Transverse colon (tissue), 4 donors: ENCODE measurements around the gene AIF1. TPM values are rescaled to one million over a fixed set of nuclear protein-coding genes. Genes with fewer than 3 reads are reported as not detected.

Source experiments
- DNase-seq: peaks from one replicate; pipeline ENCODE4 v3.0.0-alpha.2; 2019
- H3K27ac ChIP-seq, 4 donors: fragments of 200-600 bp; sonication (generic); 2 replicates each; pipeline ENCODE4 v1.5.1; 2016 to 2018; ENCODE audit warnings: inconsistent platforms in 4 of 4
- H3K27me3 ChIP-seq: fragments of 200-600 bp; sonication (generic); 2 replicates; pipeline ENCODE4 v1.5.1; 2017; ENCODE audit warnings: inconsistent platforms
- H3K36me3 ChIP-seq, 4 donors: fragments of 200-600 bp; sonication (generic); 2 replicates each; pipeline ENCODE4 v1.5.1; 2017 to 2019; ENCODE audit warnings: inconsistent platforms in 4 of 4
- H3K4me1 ChIP-seq, 4 donors: fragments of 200-600 bp; sonication (generic); 2 replicates each; pipeline ENCODE4 v1.5.1; 2017 to 2020; ENCODE audit warnings: inconsistent platforms in 4 of 4
- H3K4me3 ChIP-seq, 4 donors: fragments of 200-600 bp; sonication (generic); 1 replicate in 1 of 4; 2 replicates in 3 of 4; pipeline versions ENCODE4 v1.5.1 to v1.6.1; 2017 to 2019; ENCODE audit warnings: inconsistent platforms in 4 of 4
- H3K9me3 ChIP-seq, 2 donors: fragments of 200-600 bp; sonication (generic); 2 replicates each; pipeline ENCODE4 v1.5.1; 2017 to 2019; ENCODE audit warnings: inconsistent platforms in 2 of 2
- EP300 ChIP-seq: sonication (generic); formaldehyde crosslinking; IDR thresholded peaks from one replicate; pipeline ENCODE4 v1.6.1; 2017; ENCODE audit warnings: antibody characterized with exemption, low read depth
- POLR2A ChIP-seq: fragments of 450-650 bp; IDR thresholded peaks from one replicate; pipeline ENCODE4 v1.6.1; 2016; ENCODE audit warnings: antibody characterized with exemption, mild to moderate bottlenecking, moderate library complexity
- POLR2AphosphoS5 ChIP-seq, 3 donors: sonication (generic); formaldehyde crosslinking; IDR thresholded peaks; one replicate each; pipeline ENCODE4 v1.6.1; 2016; ENCODE audit warnings: antibody characterized with exemption in 3 of 3
- WGBS, 2 donors: methylation state at CpG; one replicate each; pipeline ENCODE4 v1.1.5; 2018; ENCODE audit warnings: low coverage in 1 of 2; 5-methylcytosine and 5-hydroxymethylcytosine counted together
- in situ Hi-C, 4 donors: fragments of 200-750 bp; cut with MboI; loops; one replicate each; pipeline versions ENCODE4 v1.15.0 to v1.15.1; 2017; ENCODE audit warnings: low sequenced_read_pairs in 3 of 4, low pct_ligation_motif_present in 1 of 4, low pct_unique_long_range_greater_than_20kb in 1 of 4
- intact Hi-C: fragments of 100-400 bp; cut with DNase I; formaldehyde crosslinking; loops from one replicate; pipeline ENCODE4 v1.15.1; 2023; ENCODE audit warnings: low total_unique reads
- total RNA-seq, 4 donors: library from RNA; depleted of rRNA; stranded (reverse); fragments of >200 nt; gene quantifications; one replicate each; pipeline ENCODE4 v1.1.0, GENCODE V29; 2016
- TF ChIP-seq, protein P1 (sequence below), 5 experiments: fragments of 200-600 bp in 3 of 5; fragments of 450-650 bp in 2 of 5; sonication (generic) in 3 of 5; IDR thresholded peaks; 1 replicate in 2 of 5; 2 replicates in 3 of 5; pipeline ENCODE4 v1.5.1; 2016 to 2017; ENCODE audit warnings: antibody characterized with exemption in 5 of 5, inconsistent platforms in 3 of 5, mild to moderate bottlenecking in 2 of 5, moderate library complexity in 1 of 5

AIF1 gene
- total RNA-seq, 4 donors from 2014 or later = 9.4 to 19.5 (median 17.3) TPM; not detected in 1

DNA sequence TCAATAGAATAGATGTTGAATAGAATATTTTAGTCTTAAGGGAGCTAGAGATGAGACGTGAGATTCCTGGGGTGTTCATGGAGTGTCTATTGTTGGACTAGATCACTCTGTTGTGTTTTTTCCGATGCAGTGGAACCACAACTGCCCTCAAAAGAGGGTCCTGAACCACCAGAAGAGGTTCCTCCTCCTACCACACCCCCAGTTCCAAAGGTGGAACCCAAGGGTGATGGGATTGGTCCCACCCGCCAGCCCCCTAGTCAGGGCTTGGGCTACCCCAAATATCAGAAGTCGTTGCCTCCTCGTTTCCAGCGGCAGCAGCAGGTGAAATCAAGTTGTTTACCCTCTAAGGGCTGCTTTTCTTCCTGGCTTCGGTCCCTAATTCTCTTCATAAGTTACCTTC, 14.0 kb downstream of the AIF1 start:
- Histone ChIP-seq H3K9me3 (no peaks in the 10 kb centered on the region), H3K4me3 (no peak overlapping the region), H3K36me3 (peaks cover 0 to 84% (median 45%) of the 10 kb centered on the region in 4 donors), H3K27me3 (no peaks in the 10 kb centered on the region), H3K4me1 (no peaks in the 10 kb centered on the region), H3K27ac (no peak overlapping the region)
- 87 to 100% methylated on average over 1 to 7 of the region's 7 CpGs for WGBS, 2 donors
- no peak for DNase-seq
- intact Hi-C loops (no loop called here), in situ Hi-C loops (no loop called here)
- TF ChIP-seq, protein P1, sequence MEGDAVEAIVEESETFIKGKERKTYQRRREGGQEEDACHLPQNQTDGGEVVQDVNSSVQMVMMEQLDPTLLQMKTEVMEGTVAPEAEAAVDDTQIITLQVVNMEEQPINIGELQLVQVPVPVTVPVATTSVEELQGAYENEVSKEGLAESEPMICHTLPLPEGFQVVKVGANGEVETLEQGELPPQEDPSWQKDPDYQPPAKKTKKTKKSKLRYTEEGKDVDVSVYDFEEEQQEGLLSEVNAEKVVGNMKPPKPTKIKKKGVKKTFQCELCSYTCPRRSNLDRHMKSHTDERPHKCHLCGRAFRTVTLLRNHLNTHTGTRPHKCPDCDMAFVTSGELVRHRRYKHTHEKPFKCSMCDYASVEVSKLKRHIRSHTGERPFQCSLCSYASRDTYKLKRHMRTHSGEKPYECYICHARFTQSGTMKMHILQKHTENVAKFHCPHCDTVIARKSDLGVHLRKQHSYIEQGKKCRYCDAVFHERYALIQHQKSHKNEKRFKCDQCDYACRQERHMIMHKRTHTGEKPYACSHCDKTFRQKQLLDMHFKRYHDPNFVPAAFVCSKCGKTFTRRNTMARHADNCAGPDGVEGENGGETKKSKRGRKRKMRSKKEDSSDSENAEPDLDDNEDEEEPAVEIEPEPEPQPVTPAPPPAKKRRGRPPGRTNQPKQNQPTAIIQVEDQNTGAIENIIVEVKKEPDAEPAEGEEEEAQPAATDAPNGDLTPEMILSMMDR (IDR thresholded peaks at IDR 0.05) = no peak
- no peak for TF ChIP-seq EP300
- no peak for TF ChIP-seq POLR2A
- no peak for TF ChIP-seq POLR2AphosphoS5 (IDR thresholded peaks at IDR 0.05)

DNA sequence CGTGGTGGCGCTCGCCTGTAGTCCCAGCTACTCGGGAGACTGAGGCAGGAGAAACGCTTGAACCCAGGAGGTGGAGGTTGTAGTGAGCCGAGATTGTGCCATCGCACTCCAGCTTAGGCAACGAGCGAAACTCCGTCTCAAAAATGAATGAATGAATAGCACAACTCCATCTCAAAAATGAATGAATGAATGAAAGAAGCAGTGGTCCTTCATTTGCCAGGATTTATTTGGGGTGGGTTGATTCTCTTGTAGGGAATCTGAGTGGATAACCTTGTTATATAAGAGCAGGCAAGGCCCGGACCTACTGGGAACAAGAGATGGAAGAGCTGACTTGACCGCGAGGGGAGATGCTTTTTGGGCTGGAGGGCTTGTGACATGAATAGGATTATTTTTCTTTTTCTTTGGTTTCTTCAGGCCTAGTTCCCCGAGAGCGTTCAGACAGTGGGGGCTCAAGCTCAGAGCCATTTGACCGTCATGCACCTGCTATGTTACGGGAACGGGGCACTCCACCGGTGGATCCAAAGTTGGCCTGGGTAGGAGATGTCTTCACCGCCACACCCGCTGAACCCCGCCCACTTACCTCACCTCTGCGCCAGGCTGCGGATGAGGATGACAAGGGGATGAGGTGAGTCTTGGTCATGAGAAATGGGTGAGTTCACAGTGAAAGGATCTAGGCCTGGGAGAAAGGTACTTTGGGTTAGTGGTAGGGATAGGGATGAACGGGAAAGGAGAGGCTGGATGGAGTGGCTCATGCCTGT, 15.3 kb downstream of the AIF1 start:
- Histone ChIP-seq H3K4me3 (no peak overlapping the region), H3K36me3 (peaks cover 0 to 86% (median 45%) of the 10 kb centered on the region in 4 donors), H3K4me1 (no peaks in the 10 kb centered on the region), H3K9me3 (no peaks in the 10 kb centered on the region), H3K27ac (no peak overlapping the region), H3K27me3 (no peaks in the 10 kb centered on the region)
- intact Hi-C loops (no loop called here), in situ Hi-C loops (no loop called here)
- TF ChIP-seq, protein P1 (IDR thresholded peaks at IDR 0.05) = no peak
- TF ChIP-seq EP300 (no peak), POLR2A (no peak), POLR2AphosphoS5 (IDR thresholded peaks at IDR 0.05) (no peak)
- WGBS, 2 donors = 90 to 94% methylated on average over 14 to 25 of the region's 25 CpGs
- no peak for DNase-seq

DNA sequence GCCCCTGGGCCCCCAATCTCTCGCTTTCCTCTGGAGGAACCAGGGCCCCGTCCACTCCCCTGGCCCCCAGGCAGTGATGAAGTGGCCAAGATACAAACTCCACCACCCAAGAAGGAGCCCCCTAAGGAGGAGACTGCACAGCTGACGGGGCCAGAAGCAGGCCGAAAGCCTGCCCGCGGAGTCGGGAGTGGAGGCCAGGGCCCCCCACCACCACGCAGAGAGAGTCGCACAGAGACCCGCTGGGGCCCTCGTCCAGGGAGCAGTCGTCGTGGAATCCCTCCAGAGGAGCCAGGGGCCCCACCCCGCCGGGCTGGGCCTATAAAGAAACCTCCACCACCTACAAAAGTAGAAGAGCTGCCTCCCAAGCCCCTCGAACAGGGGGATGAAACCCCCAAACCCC, 16.2 kb downstream of the AIF1 start:
- 91% methylated on average over 16 of the region's 16 CpGs; no CpG with 5 or more reads in 1 of the 2 donors for WGBS, 2 donors

DNA sequence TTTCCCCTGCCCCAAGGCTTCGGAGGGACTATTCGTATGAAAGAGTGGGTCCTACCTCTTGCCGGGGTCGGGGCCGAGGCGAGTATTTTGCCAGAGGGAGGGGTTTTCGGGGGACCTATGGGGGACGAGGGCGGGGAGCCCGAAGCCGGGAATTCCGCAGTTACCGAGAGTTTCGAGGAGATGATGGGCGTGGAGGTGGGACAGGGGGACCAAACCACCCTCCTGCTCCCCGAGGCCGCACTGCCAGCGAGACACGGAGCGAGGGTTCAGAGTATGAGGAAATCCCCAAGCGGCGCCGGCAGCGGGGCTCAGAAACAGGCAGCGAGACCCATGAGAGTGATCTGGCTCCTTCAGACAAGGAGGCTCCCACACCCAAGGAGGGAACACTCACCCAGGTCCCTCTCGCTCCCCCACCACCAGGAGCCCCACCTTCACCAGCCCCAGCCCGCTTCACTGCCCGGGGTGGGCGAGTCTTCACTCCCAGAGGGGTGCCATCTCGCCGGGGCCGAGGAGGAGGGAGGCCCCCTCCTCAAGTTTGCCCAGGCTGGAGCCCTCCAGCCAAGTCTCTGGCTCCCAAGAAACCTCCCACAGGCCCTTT, 16.7 kb downstream of the AIF1 start:
- TF ChIP-seq EP300 (no peak), POLR2AphosphoS5 (IDR thresholded peaks at IDR 0.05) (peak in 1 of 3 donors; percentile 41)
- DNase-seq = no peak
- no peak overlapping the region for H3K27ac ChIP-seq
- H3K9me3 ChIP-seq = no peaks in the 10 kb centered on the region
- H3K27me3 ChIP-seq = no peaks in the 10 kb centered on the region
- no peaks in the 10 kb centered on the region for H3K4me1 ChIP-seq
- intact Hi-C loops = no loop called here
- WGBS, 2 donors = 92% methylated on average over 32 of the region's 32 CpGs; no CpG with 5 or more reads in 1 of the 2 donors
- H3K36me3 ChIP-seq = peaks cover 0 to 86% (median 45%) of the 10 kb centered on the region in 4 donors
- H3K4me3 ChIP-seq = no peak overlapping the region
- in situ Hi-C loops = no loop called here

More for the DNA sequence above, 16.2 kb downstream of the AIF1 start:
- intact Hi-C loops = no loop called here
- in situ Hi-C loops = no loop called here
- Histone ChIP-seq H3K4me1 (no peaks in the 10 kb centered on the region), H3K9me3 (no peaks in the 10 kb centered on the region), H3K36me3 (peaks cover 0 to 86% (median 45%) of the 10 kb centered on the region in 4 donors), H3K27me3 (no peaks in the 10 kb centered on the region), H3K4me3 (no peak overlapping the region), H3K27ac (no peak overlapping the region)
- DNase-seq = no peak
- TF ChIP-seq EP300 (no peak), POLR2AphosphoS5 (IDR thresholded peaks at IDR 0.05) (no peak), POLR2A (no peak)
- TF ChIP-seq, protein P1 (IDR thresholded peaks at IDR 0.05) = no peak
